8988T (cell line): ENCODE data around the gene TLR5.

ENCODE experiments used
- DNase-seq: peaks from one replicate; pipeline ENCODE4 v3.0.0; 2011

The TLR5 gene

DNA sequence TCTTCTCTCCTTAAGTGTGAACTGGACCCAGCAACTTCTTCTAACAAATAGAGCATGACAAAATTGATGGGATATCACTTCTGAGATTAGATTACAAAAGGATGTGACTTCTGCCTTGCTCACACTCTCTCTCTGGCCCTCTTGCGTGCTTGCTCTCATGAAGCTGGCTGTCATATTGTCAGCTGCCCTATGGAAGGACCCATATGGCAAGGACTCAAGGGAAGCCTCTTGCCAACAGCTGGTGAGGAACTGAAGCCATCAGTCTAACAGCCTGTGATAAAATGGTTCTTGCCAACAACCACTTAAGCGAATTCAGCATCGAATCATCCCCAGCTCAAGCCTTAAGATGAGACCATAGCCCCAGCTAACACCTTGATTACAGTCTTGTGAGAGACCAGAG is 4.8 kb upstream of the TLR5 start:
- DNase-seq, result no peak

DNA sequence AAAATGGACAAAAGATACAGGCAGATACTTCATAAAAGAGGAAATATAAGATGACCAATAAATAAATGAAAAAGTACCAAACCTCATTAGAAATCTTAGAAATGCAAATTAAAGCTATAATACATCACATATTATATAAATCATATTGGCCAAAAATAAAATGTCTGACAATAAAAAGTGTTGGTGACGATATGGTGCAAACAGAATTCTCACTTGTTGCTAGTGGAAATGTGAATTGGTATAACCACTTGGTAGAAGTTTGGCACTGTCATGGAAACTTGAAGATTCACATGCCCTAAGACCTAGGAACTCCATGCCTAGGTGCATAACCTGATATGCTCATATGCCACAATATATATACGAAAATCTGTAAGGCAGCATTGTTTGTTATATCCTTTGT is 4.4 kb upstream of the TLR5 start:
- DNase-seq, result no peak

DNA sequence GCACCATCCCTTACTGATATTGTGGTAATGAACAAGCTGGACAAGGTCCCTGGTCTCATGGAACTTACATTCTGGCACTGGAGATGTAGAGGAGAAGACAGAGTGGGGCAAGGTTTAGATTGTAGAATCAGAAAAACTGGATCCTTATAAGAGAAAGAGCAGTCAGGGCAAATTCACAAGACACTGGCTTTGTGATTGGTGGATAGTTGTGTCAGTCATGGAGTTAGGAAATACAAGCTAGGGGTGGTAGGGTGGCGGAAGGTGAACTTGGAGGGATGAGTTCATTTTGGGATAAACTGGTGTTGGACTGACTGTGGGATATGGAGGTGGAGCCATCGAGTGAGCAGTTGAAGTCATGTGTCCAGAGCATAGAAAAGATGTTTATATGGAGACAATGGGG is 3.7 kb upstream of the TLR5 start:
- DNase-seq, result no peak

DNA sequence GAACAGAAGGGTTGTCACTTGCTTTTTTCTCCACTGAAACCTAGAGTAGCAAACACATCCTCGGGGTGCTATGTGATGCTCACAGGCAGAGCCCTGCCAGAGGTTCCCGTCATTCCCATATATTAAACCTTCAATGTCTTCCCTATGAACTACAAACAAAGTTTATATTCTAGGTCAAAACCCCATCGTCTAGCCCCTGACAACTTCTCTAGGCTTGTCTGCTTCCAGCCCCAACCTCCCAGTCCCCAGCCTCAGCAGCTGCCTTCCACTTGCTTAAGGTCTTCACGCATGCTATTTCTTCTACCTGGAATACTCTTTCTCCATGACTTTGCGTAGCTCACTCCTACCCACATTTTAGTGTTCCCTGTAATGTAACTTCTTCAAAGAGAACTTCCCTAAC is 1.9 kb upstream of the TLR5 start:
- DNase-seq, result no peak

DNA sequence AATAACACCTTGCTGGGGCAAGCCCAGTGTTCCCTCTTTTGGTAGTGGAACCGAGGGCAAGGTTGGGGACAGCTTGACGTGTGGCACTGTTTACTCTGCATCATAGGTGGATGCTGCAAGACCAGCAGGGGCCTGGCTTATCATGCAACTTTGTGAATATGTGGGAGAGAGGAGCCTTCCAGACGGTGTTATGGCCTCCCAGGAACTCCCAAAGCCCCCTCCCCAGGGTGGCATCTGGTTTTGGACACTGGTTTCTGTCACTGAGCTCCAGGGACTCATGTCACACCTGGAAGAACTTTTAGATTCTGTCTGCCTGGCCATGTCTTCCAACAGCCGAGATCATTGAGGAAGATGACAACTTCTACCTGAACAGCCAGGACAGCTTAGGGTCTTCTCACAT is 1.4 kb upstream of the TLR5 start:
- no peak for DNase-seq

DNA sequence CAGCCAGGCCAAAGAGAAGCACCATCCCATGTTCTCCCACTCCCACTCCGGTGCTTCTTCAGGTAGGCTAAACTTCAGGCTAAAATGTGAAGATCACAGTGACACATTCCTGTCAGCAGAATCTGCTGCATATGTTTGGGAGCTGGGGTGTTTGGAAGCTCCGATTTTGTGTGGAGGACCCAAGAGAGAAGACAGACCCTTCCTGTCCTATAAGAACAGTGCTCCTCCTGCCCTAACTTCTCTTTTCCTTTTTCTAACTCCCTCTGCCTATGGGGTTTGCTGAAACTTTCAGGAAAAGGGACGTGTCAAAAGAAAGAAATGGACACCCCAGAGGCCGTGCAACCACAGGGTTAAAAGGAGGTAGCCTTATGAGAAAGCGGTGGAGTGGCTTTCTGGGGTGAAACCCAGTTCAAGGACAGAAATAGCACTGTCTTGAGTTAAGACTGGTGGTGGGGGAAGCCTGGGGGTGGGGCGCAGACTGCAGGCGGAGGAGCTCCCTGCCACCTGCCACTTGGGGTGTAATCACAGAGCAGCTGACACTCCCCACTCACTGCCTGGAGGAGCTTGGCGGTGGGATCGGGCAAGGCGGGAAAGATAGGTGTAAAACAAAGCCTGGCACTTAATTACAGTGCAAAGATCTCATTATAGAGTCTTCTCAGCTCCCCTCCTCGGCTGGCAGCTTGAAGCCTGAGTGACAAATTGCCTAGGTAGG is 645 bp upstream of the TLR5 start:
- no peak for DNase-seq

DNA sequence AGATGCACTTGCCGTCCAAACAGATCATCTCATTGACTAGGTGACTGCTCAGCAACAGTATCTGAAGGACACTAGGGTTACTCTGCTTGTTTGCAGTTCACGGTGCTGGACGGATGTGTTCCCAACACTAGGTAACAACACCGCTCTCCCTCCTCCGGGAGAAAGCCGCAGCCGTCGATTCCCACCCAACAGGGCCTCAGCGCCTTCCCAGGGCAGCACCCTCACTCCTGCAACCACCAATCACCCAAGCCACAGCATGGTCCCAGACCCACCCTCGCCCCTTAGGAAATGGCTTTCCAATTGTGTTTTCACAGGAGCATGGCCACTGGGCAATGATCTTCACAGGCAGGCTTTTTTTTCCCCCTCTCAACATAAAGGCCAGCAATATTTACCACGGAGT is 779 bp downstream of the TLR5 start:
- DNase-seq, result no peak

DNA sequence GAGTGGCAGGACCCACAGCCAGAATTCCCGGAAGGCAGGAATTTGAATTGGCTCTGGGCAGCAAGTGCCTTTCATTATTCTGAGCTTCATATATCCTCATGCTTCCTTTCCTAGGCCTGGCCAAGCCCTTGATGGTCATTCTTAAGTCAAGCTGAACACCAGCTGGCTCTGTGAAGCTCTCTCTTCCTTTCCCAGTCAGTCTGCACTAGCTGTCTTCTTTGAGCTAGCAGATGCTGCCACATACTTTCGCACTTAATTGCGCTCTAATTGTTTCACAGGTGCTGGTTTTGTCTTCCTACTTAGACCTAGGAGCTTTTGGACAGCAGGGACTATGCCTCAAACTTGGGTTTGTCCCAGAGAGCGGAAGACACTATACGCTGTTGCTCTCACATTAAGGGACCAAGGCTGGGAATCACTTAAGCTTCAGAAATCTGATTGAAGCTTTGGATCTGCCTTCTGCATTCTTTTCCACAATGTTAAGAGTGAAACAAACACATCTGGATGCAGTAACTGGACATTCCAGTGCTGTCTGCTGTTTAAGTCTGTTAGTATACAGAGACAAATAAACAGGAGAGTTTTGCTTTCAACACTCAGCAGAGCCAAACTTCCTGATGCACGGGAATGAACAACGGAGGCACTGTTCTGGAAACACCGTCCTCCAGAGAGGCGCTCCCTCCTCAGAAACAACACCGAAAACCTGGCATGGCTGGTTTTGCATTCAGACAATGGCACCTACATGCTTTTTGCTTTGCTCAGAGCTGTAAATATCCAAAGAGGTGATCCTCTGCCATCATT is 2.2 kb downstream of the TLR5 start:
- DNase-seq, result no peak

DNA sequence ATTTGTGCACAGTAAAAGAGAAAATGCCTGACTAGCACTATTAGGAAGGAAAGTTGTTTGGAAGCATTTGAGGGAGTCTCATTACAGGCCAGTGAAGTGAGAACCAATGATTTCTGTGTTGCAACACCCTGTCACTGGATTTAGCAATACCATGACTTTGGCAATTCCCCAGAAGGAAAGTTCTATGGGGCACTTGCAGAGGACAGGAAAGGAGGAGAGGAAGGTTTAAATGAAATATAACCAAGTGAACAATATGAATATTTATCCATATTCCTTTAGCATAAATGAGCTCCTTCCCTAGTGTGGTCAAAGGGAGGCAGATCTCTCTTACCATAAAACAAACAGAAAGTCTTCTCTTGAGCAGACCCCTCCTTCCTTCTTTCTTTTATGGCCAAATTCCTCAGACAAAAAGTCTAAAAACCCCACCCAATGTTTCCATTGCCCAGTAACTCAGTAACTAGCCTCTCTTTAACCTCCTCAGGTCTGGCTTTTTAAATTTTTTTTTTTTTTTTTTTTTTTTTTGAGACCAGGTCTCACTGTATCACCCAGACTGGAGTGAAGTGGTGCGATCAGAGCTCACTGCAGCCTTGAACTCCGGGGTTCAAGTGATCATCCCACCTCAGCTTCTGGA is 5.5 kb downstream of the TLR5 start:
- no peak for DNase-seq

DNA sequence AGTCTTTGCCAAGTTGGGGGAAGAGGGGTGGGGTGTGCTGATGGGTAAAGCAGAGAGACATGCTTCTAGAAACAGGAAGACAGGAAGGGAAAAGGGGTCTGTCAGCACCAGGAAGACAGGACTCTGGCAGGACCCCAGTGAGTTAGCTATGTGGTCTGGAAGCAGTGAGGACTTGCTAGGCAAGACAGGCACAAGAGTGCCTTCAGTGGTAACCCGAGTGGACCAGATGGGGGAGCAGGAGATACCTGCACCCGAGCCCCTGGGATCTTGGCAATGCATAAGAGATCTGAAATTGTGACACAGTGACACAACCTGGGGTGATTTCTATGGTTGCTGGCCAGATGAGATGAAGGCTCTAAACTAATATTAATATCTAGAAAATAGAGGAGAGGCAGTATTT is 7.0 kb downstream of the TLR5 start:
- no peak for DNase-seq

DNA sequence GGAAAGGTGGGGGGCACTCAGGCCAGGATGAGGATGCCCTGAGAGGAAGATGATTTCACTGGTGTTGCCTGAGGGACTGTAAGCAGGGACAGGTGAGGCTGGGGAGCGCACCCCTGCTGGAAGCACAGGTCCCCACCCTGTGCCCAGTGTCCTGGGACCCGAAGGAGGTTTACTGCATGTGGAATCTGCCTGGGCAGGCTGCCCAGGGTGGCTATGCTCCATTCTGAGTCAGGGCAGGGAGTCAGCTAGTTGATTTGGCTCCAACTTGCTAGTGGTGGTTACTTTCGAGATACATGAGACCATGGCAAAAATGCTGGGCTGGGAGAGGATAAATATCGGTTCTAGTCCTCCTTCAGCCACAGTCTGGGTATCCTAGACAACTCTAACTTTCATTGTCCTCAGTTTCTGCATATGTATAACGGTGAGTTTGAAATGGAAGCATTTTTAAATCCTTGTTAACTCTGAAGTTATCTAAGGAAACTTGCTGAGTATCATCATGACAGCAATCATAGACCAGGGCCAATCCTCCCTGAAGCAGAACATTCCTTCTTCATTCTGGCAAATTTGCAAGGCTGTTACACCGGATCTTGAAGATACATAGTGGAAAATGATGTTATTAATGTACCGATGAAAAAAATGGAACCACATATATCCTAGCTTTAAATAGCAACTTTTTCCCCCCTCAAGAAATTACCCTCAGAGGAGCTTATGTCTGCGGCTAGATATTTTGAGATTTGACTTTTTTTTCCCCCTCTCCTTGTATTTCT is 7.7 kb downstream of the TLR5 start:
- DNase-seq, result no peak

DNA sequence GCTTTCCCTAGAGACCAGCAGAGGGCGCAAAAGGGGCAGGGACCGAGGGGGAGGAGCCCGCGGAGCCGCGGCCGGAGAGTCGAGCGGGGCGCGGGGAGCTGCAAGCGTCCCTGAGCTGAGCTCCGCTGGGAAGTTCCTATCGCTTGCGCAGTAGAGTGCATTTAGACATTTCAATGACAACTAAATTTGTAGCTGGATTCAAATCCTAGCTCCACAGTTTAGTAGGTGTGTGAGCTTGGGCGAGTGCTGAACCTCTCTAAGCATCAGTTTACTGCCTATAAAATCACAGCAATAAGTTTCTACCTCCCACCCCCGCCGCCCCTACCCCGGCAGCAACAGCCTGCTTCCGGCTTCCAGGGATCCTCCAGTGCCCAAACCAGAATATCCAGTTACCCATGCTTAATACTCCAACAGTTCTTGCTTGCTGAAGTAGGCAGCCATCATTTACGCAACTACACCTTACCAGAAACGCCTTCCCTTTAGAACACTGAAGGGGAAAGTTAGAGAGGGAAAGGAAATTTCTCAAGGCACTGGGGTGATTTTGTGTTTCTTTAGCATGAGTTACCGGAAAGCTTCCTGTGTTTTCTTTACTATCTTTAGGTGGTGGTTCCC is 9.1 kb downstream of the TLR5 start:
- peak; percentile 85 for DNase-seq

DNA sequence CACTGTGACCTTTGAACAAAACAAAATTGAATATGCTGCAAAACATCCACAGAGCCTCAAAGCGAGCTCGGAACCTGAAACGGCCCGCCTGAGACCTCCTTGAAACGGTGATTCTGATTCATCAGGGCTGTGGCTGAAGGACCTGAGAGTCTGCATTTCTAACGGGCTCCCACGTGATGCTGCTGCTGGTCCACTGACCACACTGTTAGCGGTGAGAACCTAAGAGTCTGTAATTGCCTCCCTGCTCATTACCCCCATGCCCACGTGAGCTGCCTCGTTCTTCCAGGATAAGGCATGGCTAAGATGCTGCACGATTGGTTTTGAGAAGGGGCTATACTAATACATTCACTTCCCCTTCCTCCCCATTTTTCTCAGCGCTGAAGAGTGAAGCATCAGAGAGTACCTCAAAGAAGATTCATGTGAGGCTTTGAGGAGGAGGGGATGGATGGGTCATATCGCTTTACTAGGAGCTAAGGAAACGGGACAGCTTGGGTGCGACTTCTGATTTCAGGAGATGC is 9.7 kb downstream of the TLR5 start:
- no peak for DNase-seq

DNA sequence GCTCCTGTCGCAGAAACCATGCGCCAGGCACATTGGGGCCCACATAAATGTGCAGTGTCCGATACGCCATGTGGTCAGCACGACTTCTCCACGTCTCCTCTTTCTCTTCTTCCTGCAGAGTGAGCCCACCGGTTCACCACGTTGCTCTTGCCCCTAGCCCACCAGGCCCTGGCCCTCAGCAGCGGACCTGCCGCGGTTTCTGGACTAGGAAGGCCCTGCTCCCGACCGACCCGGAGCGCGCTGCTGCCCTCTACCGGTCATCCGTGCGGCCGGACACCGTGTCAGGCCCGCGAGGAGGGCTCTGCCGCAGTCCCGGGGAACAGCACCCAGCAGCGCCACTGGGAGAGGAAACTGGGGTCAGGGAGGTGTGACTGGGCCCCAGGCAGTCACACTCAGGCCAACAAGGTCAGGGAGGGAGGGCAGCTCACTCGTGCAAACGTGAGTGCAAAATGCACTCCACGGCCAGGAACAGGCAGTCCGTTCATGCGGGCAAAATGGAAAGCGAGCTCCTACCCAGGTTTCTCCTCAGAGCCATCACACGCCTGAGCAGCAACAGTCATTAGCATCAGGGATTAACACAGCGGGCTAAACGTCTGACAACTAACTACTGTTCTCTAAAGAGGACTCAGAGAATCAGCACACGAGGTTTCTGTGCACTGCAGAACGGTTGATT is 13.7 kb downstream of the TLR5 start:
- DNase-seq, result peak; percentile 85

DNA sequence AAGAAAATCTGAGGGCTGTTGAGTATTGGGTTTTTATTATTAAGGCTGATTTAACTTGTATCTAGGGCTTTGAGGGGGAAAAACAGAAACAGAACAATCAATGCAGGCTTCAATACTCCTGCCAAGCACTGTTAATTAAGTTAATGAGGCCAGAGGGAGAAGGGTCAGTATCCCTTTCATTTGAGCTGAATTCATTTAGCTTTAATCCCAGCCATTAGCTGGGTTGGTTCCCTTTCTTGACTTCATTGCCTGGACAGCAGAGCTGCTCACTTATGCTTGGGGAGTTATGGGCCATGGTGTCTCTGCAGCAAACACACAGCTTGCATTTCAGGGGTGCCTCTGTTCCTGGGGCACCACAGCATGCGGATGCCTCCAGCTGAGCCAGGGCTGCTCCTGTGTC is 16.3 kb downstream of the TLR5 start:
- no peak for DNase-seq

DNA sequence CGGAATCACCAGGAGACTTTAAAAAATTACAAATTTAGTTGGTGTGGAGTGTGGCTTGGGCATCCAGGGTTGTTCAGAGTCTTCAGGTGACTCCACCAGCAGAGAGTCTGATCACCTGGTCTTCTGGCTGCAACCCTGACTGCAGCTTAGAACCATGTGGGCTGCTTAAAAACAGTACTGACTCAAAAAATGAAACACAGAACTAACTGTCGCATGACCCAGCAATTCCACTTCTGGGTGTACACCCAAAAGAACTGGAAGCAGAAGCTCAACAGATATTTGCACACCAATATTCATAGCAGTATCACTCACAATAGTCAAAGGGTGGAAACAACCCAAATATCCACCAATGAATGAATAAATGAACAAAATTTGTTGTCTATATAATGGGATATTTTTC is 17.3 kb downstream of the TLR5 start:
- DNase-seq, result no peak

DNA sequence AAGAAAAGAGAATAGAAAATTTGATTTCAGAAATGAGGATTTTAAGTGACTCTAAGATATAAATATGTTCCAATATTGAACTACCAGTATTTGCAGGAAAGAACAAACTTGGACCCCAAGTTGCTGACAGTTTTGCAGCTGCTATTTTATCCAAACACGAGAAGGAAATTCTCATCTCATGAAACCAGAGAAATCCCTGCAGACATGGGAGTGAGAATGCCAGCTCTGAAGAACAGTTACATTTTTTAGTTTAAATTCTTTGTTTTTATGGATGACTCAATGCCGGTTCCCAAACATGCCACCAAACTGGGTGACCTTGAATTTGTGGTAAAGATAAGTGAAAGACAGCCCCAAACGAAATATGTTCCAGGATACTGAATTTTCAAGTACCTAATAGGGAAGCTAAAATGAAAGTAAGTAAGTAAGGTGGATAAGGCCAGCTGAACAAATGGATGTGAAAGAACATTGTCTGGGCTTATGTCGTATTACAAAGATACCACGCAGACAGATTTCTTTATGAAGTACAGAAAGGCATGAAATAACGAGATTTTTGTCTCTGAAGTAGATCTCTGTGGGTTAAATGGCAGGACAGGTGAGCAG is 19.9 kb downstream of the TLR5 start:
- no peak for DNase-seq

DNA sequence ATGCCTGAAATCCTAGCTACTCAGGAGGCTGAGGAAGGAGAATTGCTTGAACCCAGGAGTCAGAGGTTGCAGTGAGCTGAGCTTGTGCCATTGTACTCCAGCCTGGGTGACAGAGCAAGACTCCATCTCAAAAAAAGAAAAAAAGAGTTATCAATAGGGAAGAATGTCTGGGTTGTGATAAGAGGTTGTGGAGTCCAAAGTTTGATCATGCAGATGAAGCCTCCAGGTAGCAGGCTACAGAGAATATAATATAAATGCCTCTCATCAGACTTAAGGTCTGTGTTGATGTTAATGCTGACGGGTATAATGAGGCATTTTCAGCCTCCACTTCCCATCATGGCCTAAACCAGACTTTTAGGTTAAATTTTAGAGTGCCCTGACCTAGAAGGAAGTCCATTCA is 24.6 kb downstream of the TLR5 start:
- no peak for DNase-seq

DNA sequence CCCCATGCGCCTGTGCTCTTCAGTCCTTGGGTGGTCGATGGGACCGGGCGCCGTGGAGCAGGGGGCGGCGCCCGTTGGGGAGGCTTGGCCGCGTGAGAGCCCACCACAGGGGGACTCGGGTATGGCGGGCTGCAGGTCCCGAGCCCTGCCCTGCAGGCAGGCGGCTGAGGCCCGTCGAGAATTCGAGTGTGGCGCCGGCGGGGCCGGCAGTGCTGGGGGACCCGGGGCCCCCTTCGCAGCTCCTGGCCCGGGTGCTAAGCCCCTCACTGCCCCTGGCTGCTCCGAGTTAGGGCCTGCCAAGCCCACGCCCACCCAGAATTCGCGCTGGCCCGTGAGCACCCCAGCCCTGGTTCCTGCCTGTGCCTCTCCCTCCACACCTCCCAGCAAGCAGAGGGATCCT is 26.1 kb downstream of the TLR5 start:
- no peak for DNase-seq

DNA sequence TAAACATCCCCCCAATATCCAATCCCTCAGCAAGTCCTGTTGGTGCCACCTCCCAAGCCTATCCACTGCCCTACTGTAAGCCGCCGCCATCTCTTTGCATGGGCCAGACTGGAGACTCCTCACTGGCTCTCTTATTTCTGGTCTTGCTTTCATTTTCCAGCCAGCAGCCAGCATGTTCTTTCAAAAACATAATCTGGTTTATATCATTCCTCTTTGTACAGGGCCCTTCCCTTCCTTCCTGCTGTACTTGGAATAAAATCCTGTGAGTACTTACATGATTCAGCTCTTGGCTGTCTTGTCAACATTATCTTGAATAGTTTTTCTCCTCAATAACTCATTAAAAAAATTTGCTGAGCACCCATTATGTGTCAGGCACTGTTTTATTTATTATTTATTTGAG is 28.2 kb downstream of the TLR5 start:
- DNase-seq, result no peak

DNA sequence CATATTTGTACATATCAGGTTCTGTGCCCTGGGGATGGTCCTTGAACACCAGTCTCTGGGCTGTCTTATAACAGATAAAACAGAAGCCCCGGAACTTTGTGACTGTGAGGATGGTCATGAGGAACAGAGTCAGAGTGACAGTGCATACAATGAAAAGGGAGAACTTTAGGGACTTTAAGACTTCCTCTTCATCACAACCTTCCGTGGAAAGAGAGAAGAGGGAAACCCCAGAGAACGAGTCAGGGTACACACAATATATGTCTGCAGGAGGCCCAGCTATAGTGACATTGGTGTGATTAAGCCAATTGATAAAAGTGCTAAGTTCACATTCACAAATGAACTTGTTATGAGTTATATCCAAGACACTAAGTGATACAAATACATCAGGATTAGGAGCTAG is 32.1 kb downstream of the TLR5 start:
- DNase-seq, result no peak

DNA sequence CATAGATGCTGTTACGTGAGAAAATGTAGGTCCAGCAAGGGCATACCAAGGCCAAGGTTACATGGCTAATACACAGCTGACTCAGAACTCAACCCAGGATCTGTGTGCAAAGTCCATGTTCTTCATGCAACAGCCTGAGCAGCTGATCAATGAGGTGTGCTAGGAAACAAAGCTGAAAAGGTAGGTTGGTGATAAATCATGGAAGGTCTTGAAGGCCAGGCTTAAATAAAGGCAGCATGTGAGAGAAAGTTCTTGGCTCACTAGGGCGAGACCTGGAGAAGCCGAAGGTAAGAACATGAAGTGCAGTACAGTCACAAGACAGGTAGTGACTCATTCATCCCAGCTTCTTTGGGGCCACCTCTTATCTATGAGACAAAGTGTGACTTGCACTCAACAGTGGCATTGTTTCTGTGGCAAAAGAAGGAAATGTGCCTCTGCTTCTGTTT is 33.4 kb downstream of the TLR5 start:
- DNase-seq, result no peak
